Measurements from ENCODE around the gene CD300A. TPM values are rescaled to one million over a fixed set of nuclear protein-coding genes. Genes with fewer than 3 reads are reported as not detected.

CD300A gene
- total RNA-seq, 1 experiment from 2014 or later = not detected

DNA sequence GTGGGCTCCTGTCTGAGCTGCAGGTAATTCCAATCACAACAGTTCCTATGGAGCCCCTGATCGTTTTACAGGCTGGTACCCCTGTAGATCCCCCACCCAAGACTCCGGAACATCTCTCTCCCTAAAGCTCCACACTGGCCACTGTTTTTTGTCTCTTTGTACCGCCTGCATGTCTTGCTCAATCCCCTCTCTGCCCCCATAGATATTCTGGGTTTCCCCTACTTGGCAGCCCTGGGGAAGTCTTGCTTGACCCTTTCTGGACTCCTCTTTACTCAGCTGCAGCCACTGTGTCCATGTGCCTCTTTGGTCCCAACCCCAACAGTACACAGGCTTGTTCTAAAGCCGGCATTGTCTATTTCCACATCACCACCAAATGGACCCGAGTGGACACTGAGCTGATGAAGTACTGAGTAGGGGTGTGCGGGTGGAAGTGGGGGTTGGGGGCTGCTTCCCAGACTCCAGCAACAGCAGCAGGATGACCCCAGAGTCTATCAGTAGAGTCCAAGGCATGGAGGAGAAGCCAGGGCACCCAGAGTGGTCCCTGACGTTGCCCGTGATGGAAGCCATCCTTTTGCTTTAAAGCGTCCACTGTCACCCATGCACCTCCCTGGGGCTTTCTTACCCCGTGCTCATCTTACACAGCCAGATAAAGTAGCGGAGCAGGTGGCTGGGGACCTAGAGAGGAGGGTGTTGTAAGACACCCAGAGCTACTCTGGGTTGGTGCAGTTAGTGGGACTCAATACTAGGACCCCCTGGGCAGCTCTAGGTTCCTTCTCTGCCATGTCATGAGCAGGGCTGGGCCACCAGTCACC is 58.4 kb downstream of the CD300A start:
- Mint-ChIP-seq H3K4me3 (ENCODE audit: unreplicated experiment) (no peak overlapping the region), H3K27me3 (ENCODE audit: insufficient read depth, unreplicated experiment) (peaks cover 64% of the 10 kb centered on the region), H3K9me3 (ENCODE audit: unreplicated experiment) (no peaks in the 10 kb centered on the region), H3K27ac (ENCODE audit: low read depth, unreplicated experiment) (no peak overlapping the region), H3K4me1 (ENCODE audit: insufficient read depth, unreplicated experiment) (peaks cover 5% of the 10 kb centered on the region), H3K36me3 (ENCODE audit: insufficient read depth, unreplicated experiment) (no peaks in the 10 kb centered on the region)
- BruUV-seq (replicated peaks) = no TSS peak
- POLR2A ChIA-PET = no interaction called here
- TF ChIP-seq, protein P1, sequence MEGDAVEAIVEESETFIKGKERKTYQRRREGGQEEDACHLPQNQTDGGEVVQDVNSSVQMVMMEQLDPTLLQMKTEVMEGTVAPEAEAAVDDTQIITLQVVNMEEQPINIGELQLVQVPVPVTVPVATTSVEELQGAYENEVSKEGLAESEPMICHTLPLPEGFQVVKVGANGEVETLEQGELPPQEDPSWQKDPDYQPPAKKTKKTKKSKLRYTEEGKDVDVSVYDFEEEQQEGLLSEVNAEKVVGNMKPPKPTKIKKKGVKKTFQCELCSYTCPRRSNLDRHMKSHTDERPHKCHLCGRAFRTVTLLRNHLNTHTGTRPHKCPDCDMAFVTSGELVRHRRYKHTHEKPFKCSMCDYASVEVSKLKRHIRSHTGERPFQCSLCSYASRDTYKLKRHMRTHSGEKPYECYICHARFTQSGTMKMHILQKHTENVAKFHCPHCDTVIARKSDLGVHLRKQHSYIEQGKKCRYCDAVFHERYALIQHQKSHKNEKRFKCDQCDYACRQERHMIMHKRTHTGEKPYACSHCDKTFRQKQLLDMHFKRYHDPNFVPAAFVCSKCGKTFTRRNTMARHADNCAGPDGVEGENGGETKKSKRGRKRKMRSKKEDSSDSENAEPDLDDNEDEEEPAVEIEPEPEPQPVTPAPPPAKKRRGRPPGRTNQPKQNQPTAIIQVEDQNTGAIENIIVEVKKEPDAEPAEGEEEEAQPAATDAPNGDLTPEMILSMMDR (IDR thresholded peaks at IDR 0.05; ENCODE audit: unreplicated experiment) = no peak
- intact Hi-C loops (cut with micrococcal nuclease) = no loop called here
- no peak for DNase-seq (ENCODE audit: unreplicated experiment)
- CTCF ChIA-PET = interaction anchor here (1.2 kb wide), 1 partner anchor 31 kb away, joined by 3 read pairs; no protein-coding TSS in a partner anchor

DNA sequence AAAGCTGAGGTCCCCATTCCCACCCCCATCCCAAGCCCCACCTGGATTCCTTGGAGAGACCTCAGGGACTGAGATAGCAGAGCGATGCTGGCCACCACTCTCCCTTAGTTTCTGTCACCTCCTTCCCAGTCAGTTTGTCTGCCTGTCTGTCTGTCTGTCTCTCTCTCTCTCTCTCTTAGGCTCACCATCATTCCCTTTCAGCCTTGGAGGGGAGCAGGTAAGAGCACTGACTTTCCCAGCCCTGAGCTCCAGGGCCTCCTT is 59.0 kb downstream of the CD300A start:
- H3K27ac Mint-ChIP-seq (ENCODE audit: low read depth, unreplicated experiment) = no peak overlapping the region
- ChIA-PET POLR2A (no interaction called here), CTCF (interaction anchor here (1.2 kb wide), 1 partner anchor 31 kb away, joined by 3 read pairs; no protein-coding TSS in a partner anchor)
- H3K4me3 Mint-ChIP-seq (ENCODE audit: unreplicated experiment) = no peak overlapping the region
- peaks cover 69% of the 10 kb centered on the region for H3K27me3 Mint-ChIP-seq (ENCODE audit: insufficient read depth, unreplicated experiment)
- TF ChIP-seq, protein P1 (IDR thresholded peaks at IDR 0.05; ENCODE audit: unreplicated experiment) = no peak
- intact Hi-C loops (cut with micrococcal nuclease) = no loop called here
- DNase-seq (ENCODE audit: unreplicated experiment) = no peak
- no TSS peak for BruUV-seq (replicated peaks)
- no peaks in the 10 kb centered on the region for H3K36me3 Mint-ChIP-seq (ENCODE audit: insufficient read depth, unreplicated experiment)
- no peaks in the 10 kb centered on the region for H3K9me3 Mint-ChIP-seq (ENCODE audit: unreplicated experiment)
- H3K4me1 Mint-ChIP-seq (ENCODE audit: insufficient read depth, unreplicated experiment) = peaks cover 5% of the 10 kb centered on the region

DNA sequence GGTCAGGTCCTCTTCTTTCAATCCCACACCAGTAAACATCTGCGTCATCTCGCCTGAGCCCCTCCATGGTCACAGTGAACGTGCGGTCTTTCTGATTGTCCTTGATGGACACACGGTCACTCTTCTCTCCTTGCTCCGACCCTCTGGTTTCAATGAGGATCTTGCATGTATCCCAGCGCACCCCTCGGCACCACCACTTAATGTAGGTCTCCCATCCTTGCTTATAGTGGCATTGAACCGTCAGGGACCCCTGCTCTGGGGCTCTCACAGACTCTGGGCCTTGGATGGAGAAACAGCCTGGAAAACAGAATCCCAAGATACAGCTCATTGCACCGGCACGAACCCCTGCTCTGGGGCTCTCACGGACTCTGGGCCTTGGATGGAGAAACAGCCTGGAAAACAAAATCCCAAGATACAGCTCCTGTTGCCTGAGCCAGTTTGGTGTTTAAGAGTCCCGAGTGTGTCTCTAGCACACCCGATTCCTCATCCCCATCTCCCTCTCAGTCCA is 59.4 kb downstream of the CD300A start:
- no peaks in the 10 kb centered on the region for H3K36me3 Mint-ChIP-seq (ENCODE audit: insufficient read depth, unreplicated experiment)
- POLR2A ChIA-PET = no interaction called here
- CTCF ChIA-PET = interaction anchor here (0.7 kb wide), 2 partner anchors 26 to 224 kb away, joined by 3 to 4 read pairs; no protein-coding TSS in a partner anchor

DNA sequence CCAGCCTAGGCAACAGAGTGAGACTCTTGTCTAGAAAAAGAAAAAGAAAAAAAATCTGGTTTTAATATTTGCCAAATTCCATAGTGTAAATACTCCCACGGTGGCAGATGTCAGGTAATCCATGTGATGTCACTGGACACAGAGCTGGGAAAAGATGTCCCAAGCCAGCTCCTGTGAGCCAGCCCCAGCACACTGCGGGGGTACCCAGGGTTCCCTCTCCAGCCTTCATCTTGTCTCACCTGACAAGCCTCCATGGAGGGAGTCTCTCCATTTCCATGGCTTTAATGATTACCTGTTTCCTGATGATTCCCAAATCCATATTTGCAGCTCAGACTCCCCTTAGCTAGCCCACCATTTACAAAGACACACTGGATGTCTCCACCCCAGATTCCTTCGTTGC is 60.2 kb downstream of the CD300A start:
- H3K27me3 Mint-ChIP-seq (ENCODE audit: insufficient read depth, unreplicated experiment) = peaks cover 82% of the 10 kb centered on the region
- POLR2A ChIA-PET = interaction anchor here (0.9 kb wide), 1 partner anchor 8 kb away, joined by 3 read pairs; no protein-coding TSS in a partner anchor
- no TSS peak for BruUV-seq (replicated peaks)

More for the DNA sequence above, 59.4 kb downstream of the CD300A start:
- intact Hi-C loops (cut with micrococcal nuclease) = no loop called here
- no peak for DNase-seq (ENCODE audit: unreplicated experiment)
- H3K27me3 Mint-ChIP-seq (ENCODE audit: insufficient read depth, unreplicated experiment) = peaks cover 74% of the 10 kb centered on the region
- no TSS peak for BruUV-seq (replicated peaks)
- TF ChIP-seq, protein P1 (IDR thresholded peaks at IDR 0.05; ENCODE audit: unreplicated experiment) = no peak
- H3K9me3 Mint-ChIP-seq (ENCODE audit: unreplicated experiment) = no peaks in the 10 kb centered on the region
- H3K4me1 Mint-ChIP-seq (ENCODE audit: insufficient read depth, unreplicated experiment) = peaks cover 3% of the 10 kb centered on the region
- H3K4me3 Mint-ChIP-seq (ENCODE audit: unreplicated experiment) = no peak overlapping the region
- no peak overlapping the region for H3K27ac Mint-ChIP-seq (ENCODE audit: low read depth, unreplicated experiment)

More for the DNA sequence above, 60.2 kb downstream of the CD300A start:
- no peak overlapping the region for H3K4me3 Mint-ChIP-seq (ENCODE audit: unreplicated experiment)
- H3K36me3 Mint-ChIP-seq (ENCODE audit: insufficient read depth, unreplicated experiment) = peaks cover 4% of the 10 kb centered on the region
- H3K4me1 Mint-ChIP-seq (ENCODE audit: insufficient read depth, unreplicated experiment) = no peaks in the 10 kb centered on the region
- TF ChIP-seq, protein P1 (IDR thresholded peaks at IDR 0.05; ENCODE audit: unreplicated experiment) = no peak
- DNase-seq (ENCODE audit: unreplicated experiment) = no peak
- CTCF ChIA-PET = interaction anchor here (0.7 kb wide), 3 partner anchors 25 to 225 kb away, joined by 3 to 4 read pairs (median 3); no protein-coding TSS in a partner anchor
- H3K9me3 Mint-ChIP-seq (ENCODE audit: unreplicated experiment) = no peaks in the 10 kb centered on the region
- H3K27ac Mint-ChIP-seq (ENCODE audit: low read depth, unreplicated experiment) = no peak overlapping the region
- intact Hi-C loops (cut with micrococcal nuclease) = no loop called here
